Ishikawa (cell line): ENCODE results near the gene ZNF862.

Source experiments
- CEBPB ChIP-seq: IDR thresholded peaks from 2 replicates; pipeline ENCODE4 v1.6.1; 2012
- CREB1 ChIP-seq: IDR thresholded peaks from 2 replicates; pipeline ENCODE4 v1.6.1; 2012; ENCODE audit warnings: low read depth
- EGR1 ChIP-seq: IDR thresholded peaks from 2 replicates; pipeline ENCODE4 v1.6.1; 2012
- EP300 ChIP-seq: IDR thresholded peaks from 2 replicates; pipeline ENCODE4 v1.6.1; 2012; ENCODE audit warnings: borderline replicate concordance
- FOXM1 ChIP-seq: IDR thresholded peaks from 2 replicates; pipeline ENCODE4 v1.6.1; 2012; ENCODE audit warnings: low read depth, borderline replicate concordance
- NFIC ChIP-seq: IDR thresholded peaks from 2 replicates; pipeline ENCODE4 v1.6.1; 2012
- RAD21 ChIP-seq: IDR thresholded peaks from 2 replicates; pipeline ENCODE4 v1.6.1; 2012; ENCODE audit warnings: low read depth
- TAF1 ChIP-seq: IDR thresholded peaks from 2 replicates; pipeline ENCODE4 v1.6.1; 2012; ENCODE audit warnings: low read depth, mild to moderate bottlenecking
- TCF12 ChIP-seq: IDR thresholded peaks from 2 replicates; pipeline ENCODE4 v1.6.1; 2012; ENCODE audit warnings: low read depth
- TEAD4 ChIP-seq: IDR thresholded peaks from 2 replicates; pipeline ENCODE4 v1.6.1; 2012
- USF1 ChIP-seq: IDR thresholded peaks from 2 replicates; pipeline ENCODE4 v1.6.1; 2012
- YY1 ChIP-seq: IDR thresholded peaks from 2 replicates; pipeline ENCODE4 v1.6.1; 2012; ENCODE audit warnings: low read depth
- ZBTB7A ChIP-seq: IDR thresholded peaks from 2 replicates; pipeline ENCODE4 v1.6.1; 2012; ENCODE audit warnings: low read depth
- TF ChIP-seq, protein P1 (sequence below): IDR thresholded peaks from 2 replicates; pipeline ENCODE4 v1.6.1; 2012; ENCODE audit warnings: low read depth, mild to moderate bottlenecking
- TF ChIP-seq, protein P2 (sequence below): IDR thresholded peaks from 2 replicates; pipeline ENCODE4 v1.6.1; 2012

The ZNF862 gene

GRCh38 chr7:149820622-149821190 lies 17.5 kb upstream of the ZNF862 start:
- TF ChIP-seq, protein P1, sequence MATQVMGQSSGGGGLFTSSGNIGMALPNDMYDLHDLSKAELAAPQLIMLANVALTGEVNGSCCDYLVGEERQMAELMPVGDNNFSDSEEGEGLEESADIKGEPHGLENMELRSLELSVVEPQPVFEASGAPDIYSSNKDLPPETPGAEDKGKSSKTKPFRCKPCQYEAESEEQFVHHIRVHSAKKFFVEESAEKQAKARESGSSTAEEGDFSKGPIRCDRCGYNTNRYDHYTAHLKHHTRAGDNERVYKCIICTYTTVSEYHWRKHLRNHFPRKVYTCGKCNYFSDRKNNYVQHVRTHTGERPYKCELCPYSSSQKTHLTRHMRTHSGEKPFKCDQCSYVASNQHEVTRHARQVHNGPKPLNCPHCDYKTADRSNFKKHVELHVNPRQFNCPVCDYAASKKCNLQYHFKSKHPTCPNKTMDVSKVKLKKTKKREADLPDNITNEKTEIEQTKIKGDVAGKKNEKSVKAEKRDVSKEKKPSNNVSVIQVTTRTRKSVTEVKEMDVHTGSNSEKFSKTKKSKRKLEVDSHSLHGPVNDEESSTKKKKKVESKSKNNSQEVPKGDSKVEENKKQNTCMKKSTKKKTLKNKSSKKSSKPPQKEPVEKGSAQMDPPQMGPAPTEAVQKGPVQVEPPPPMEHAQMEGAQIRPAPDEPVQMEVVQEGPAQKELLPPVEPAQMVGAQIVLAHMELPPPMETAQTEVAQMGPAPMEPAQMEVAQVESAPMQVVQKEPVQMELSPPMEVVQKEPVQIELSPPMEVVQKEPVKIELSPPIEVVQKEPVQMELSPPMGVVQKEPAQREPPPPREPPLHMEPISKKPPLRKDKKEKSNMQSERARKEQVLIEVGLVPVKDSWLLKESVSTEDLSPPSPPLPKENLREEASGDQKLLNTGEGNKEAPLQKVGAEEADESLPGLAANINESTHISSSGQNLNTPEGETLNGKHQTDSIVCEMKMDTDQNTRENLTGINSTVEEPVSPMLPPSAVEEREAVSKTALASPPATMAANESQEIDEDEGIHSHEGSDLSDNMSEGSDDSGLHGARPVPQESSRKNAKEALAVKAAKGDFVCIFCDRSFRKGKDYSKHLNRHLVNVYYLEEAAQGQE = no peak
- TF ChIP-seq CREB1 (no peak), CEBPB (no peak), ZBTB7A (no peak), TAF1 (no peak), TCF12 (no peak), FOXM1 (no peak), TEAD4 (no peak), EGR1 (no peak), YY1 (no peak), EP300 (no peak), USF1 (no peak), NFIC (no peak), RAD21 (no peak)
- TF ChIP-seq, protein P2, sequence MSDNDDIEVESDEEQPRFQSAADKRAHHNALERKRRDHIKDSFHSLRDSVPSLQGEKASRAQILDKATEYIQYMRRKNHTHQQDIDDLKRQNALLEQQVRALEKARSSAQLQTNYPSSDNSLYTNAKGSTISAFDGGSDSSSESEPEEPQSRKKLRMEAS = no peak

GRCh38 chr7:149821191-149822148 lies 16.7 kb upstream of the ZNF862 start:
- TF ChIP-seq CEBPB (no peak), TCF12 (no peak), CREB1 (no peak), EGR1 (no peak), FOXM1 (no peak), TEAD4 (no peak), USF1 (no peak), EP300 (no peak), RAD21 (no peak), NFIC (no peak), TAF1 (no peak), ZBTB7A (no peak), YY1 (no peak)
- TF ChIP-seq, protein P2 = no peak
- TF ChIP-seq, protein P1 = no peak

DNA sequence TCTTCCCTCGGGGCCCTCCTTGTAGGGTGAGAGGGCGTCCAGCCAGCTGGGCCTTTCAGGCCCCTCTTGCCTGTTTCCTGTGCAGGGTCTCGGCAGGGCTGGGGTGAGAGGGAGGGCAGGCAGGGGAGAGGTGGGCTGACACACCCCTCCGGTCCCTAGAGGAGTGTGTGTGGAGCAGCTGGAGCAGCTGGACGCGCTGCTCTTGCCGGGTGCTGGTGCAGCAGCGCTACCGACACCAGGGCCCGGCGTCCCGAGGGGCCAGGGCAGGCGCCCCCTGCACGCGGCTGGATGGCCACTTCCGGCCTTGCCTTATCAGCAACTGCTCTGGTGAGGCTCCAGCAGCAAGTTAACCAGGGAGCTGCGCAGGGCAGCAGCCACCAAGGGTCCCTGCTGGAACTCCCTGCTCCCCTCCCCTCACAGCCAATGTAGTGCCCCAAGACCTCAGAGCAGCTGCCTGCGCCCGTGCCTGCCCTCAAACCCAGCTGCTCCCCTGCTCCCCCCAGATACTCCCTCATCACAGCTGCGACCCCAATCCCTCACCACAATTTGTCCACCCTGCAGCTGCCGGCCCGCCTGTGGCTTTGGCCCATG lies 15.7 kb upstream of the ZNF862 start:
- TF ChIP-seq, protein P1 = no peak
- TF ChIP-seq YY1 (no peak), TAF1 (no peak), TEAD4 (no peak), NFIC (no peak), FOXM1 (no peak), CREB1 (no peak), EP300 (no peak), RAD21 (no peak), EGR1 (no peak), CEBPB (no peak), ZBTB7A (no peak), USF1 (no peak), TCF12 (no peak)
- TF ChIP-seq, protein P2 = no peak
